ENCODE measurements around the gene MISP. TPM values are rescaled to one million over a fixed set of nuclear protein-coding genes. Genes with fewer than 3 reads are reported as not detected.

Gene MISP
- total and polyA plus RNA-seq, 2 of the 13 experiments (the other 11 are each of a cell fraction or from before 2014, with no cell fraction given), result 0.67 to 1.3 TPM

- TF ChIP-seq NR3C1 (CRISPR knock-in tag; IDR thresholded peaks at IDR 0.05), result no peak
- peak; percentile 90 for TF ChIP-seq UBTF (CRISPR knock-in tag; IDR thresholded peaks at IDR 0.05)
- peak; percentile 97 for TF ChIP-seq ZNF777 (CRISPR knock-in tag; IDR thresholded peaks at IDR 0.05)
- TF ChIP-seq ZNF264 (CRISPR knock-in tag; IDR thresholded peaks at IDR 0.05), result 0 out of 2 replicates have a peak, but pooled peaks have one; percentile 32
- TF ChIP-seq RXRB (CRISPR knock-in tag; IDR thresholded peaks at IDR 0.05; ENCODE audit: borderline replicate concordance), result peak; percentile 54
- TF ChIP-seq FOSL2 (CRISPR knock-in tag; IDR thresholded peaks at IDR 0.05), result peak; percentile 42
- TF ChIP-seq ZFY (CRISPR knock-in tag; IDR thresholded peaks at IDR 0.05), result peak; percentile 77
- no peak for TF ChIP-seq FOXP4 (CRISPR knock-in tag; IDR thresholded peaks at IDR 0.05)
- 0 out of 2 replicates have a peak, but pooled peaks have one; percentile 23 for TF ChIP-seq CTCF (CRISPR knock-in tag; IDR thresholded peaks at IDR 0.05)
- TF ChIP-seq FOXA3 (CRISPR knock-in tag; IDR thresholded peaks at IDR 0.05), result 0 out of 2 replicates have a peak, but pooled peaks have one; percentile 20
- no peak for TF ChIP-seq MYNN (CRISPR knock-in tag; IDR thresholded peaks at IDR 0.05; ENCODE audit: low read depth)
- no peak for TF ChIP-seq TCF12 (IDR thresholded peaks at IDR 0.05)
- TF ChIP-seq TCF12 (CRISPR knock-in tag; IDR thresholded peaks at IDR 0.05), result 0 out of 2 replicates have a peak, but pooled peaks have one; percentile 36
- no peak for TF ChIP-seq NR2F6 (IDR thresholded peaks at IDR 0.05)
- peak; percentile 48; the same call in 1 of the 2 replicates for TF ChIP-seq NR2F6 (CRISPR knock-in tag; IDR thresholded peaks at IDR 0.05)
- peak; percentile 45; the same call in 1 of the 2 replicates for TF ChIP-seq TFDP1 (CRISPR knock-in tag; IDR thresholded peaks at IDR 0.05; ENCODE audit: borderline replicate concordance)
- TF ChIP-seq PCBP1 (IDR thresholded peaks at IDR 0.05; ENCODE audit: borderline replicate concordance, low read depth, low read length), result 0 out of 2 replicates have a peak, but pooled peaks have one; percentile 13
- 0 out of 2 replicates have a peak, but pooled peaks have one; percentile 30 for TF ChIP-seq NFAT5 (CRISPR knock-in tag; IDR thresholded peaks at IDR 0.05)
These were observed 31.9 kb upstream of the MISP start (continued) for GRCh38 chr19:718991-719512.

Data from HepG2 (cell line).